HG03135 (cell line): ENCODE measurements around the gene SPATA2L.

ENCODE experiments used
- ATAC-seq: cut with Tn5 transposase; IDR thresholded peaks from one replicate; pipeline ENCODE4 v1.9.1; 2021; ENCODE audit warnings: mild to moderate bottlenecking, moderate library complexity; ENCODE audit not compliant: unreplicated experiment

SPATA2L gene

DNA sequence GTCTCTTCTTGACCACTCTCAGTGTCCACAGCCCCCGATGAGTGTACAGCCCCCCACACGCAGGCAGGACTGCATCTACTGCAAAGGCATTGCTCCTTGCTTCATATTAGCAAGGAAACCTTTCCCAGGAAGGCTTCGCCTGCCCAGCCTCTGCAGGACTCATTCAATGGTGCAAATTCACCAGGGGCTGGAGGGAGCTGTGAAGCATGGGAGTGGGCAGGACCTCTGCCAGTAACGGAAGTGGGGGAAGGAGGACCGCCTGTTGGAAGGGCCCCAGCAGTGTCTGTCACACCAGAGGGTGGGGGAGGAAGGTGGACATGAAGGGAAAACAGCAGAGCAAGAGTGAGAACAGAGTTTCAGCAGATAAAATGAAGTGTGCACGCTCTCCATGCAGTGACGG is 41.4 kb downstream of the SPATA2L start:
- ATAC-seq = no peak

DNA sequence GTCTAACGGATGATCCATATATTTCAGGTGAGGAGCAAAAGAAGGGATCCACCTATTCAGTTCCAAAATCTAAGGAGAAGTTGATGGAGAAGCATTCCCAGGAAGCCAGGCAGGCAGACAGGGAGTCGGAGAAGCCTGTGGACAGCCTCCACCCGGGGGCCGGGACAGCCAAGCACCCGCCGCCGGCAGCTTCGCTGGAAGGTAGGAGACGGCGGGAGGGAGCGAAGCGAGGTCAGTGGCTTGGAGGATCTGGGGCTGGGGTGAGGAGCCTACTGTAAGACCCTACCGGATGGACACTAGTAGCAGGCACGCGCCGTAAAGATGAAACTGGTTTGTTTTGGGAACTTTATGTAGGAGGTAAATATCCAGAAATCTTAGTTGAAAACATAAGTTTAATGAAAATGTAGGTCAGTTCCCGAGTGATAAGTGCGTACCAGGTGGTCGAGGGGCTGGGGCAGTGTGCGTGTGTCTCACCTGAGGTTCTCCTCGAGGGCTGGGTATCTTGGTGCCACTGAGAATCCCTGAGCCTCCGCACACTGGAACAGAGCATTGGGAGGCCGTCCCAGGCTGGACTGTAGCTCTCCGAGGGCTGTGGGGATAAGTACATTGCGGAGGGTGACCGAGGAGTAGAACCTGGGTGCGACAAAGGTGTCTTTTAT is 43.2 kb downstream of the SPATA2L start:
- ATAC-seq = peak; percentile 14

DNA sequence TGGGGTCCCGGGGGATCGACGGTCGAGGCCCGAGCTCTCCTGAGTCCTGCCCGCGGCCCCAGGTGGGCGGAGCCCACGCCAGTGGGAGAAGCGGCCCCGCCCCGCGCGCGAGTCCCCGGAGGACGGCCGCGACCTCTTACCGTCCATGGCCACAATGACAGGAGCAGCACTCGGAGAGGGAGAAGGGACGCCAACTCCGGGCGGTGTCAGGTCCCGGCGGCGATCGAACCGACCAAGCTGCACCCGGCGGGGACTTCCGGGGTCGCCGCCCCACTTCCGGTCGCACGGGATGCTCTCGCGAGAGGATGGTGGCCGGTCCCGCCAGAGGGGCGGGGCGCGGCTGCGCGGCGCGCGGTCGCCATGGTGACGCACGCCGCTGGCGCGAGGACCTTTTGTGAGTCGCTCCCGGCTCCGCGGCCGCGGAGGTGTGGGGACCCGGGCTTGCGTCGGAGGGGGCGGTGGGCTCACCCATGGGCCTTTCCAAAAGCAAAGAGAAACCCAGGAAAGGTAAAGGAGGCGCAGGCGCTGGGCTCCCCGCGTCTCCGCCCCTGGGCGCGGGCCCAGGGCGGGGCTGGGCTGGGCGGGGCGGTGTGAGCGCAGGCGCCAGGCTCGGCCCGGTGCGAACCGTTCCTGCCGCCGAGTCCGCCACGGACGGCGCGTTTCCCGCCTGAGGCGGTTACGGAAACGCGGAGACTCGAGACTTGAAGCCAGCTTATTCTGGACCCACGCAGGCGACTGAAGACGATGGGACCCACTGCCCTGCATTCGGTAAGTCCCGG is 43.9 kb downstream of the SPATA2L start, which contains the start of the genes CHMP1A and SPATA33:
Gene CHMP1A (minus strand): TSS at position 267 of the 779 bp plus-strand sequence. CDS start 120 bp downstream, at position 147.
Gene SPATA33 (plus strand): TSS at position 395 of the 779 bp plus-strand sequence. CDS start 76 bp downstream, at position 471.
- peak; percentile 84 for ATAC-seq

DNA sequence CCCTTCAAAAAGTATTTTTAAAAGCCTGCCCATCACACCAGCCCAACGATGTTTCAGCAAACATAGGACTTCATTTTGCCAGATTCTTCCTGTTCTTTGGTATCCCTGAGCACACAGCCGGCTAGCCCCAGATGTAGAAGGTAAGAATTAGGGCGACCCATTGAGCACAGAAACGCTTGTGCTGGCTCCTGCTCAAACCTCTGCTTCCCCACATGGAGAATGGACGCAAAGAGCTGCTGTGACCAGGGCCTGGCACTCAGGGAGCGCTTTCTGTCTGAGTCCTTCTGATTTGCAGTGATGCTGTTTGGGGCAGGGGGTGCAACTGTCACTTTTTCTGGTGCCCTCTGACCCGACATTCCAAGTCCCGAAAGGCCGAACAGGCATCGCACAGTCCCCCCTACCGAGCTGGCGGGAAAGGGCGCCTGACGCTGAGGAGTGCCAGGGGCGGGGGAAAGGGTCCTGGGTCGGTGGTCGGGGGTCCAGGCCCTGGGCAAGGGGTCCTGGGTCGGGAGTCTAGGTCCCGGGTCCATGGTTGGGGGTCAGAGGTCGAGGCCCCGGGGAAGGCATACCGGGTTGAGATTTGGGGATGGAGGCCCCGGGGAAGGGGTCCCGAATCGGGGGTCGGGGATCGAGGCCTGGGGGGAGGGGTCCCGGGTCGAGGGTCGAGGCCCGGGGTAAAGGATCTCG is 44.9 kb downstream of the SPATA2L start:
- ATAC-seq = no peak

DNA sequence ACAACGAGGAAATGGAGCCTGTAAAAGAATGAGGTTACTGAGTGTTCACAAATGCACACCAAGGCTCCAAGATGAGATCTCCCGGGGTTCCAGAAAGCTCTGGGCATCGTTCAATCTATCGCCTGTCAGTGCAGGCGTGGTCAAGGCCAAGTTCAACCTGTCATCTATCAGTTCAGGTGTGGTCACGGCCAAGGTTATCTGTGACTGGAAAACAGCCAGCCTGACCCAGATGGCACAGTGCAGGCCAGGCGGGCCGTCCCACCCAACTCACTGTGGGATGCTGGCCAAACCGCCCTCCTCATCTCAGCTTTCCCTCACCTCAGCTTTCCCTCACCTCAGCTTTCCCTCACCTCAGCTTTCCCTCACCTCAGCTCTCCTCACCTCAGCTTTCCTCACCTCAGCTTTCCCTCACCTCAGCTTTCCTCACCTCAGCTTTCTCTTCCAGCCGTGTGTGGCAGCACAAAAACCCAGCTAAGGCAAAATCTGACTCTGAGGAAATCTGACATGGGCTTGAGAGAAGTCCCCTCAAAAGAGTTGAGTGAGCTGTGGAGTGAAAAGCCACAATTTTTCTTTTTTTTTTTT is 46.4 kb downstream of the SPATA2L start:
- no peak for ATAC-seq

DNA sequence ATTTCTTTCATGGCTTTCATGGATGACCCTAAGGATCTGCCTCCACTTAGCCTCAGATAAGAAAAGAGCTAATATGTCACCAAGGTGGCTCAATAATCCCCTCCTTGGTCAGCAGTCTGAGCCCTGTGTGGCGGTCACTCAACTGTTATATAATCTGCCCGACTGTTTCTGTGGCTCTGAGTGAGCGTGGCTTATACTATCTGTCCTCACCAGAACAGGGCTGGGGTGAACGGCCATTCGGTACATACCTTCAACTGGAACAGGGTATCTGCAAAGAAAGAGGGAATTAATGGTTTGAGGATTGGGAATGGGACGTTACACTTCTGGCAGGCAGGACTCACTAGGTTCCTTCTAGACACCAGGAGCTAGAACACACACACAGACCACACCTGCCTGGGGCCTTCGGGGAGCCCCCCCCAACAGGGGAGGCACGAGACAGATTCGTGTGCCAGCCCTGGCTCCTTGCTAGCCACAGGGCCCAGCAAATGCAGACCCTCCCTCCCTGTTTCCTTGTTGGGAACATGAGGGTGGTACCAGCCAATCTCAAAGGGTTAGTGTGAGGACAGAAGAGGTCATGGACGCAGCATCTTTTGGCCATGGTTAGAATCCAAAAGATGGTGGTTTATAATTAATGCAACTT is 47.7 kb downstream of the SPATA2L start:
- ATAC-seq = no peak

DNA sequence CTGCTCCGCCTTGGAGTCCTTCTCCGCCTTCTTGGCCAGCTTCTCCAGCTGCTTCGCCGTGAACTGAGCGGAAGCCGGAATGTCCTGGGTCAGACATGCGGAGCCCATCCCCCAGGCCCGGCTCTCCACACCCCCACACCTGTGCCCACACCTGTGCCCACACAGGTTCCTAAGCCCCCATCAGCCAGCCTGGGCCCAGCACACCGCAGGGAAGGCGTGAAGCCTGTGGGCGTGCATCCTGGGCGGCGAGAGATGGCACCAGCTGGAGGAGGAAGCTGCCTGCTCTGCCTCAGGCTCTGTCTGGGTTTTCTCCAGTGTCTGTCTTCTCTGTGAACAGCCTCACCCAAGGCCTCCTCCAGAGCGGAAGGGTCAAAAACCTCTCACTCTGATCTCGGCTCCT is 49.9 kb downstream of the SPATA2L start:
- ATAC-seq = no peak

DNA sequence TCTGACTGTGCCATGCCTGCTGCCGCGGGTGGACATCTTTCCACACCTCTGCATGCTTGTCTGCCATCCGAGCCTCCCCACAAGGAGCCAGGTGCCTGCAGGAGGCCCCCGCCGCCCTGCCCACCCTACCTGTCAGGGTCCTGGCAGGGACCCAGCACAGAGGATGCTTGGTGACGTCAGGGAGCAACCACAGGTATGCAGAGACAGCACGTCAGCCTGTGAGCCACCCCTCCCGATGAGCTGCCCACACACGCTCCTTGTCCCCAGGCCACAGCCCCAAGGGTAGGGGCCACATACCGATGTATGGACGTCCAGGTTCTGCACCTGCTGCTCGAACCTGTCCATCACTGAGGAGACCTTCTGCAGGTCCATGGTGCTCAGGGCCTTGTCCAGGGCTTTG is 54.6 kb downstream of the SPATA2L start:
- ATAC-seq = no peak
